ENCODE data around the gene KCNIP3.

The KCNIP3 gene

GRCh38 chr2:95284886-95285541 lies 12.1 kb upstream of the KCNIP3 start:
- TF ChIP-seq CTCF (IDR thresholded peaks at IDR 0.05; ENCODE audit: low read depth, low read length, missing control alignments) = no peak
- DNase-seq (ENCODE audit: low read depth) = no peak
- no peak overlapping the region for H3K4me3 ChIP-seq (ENCODE audit: low read depth, low read length)

GRCh38 chr2:95285542-95285932 lies 11.6 kb upstream of the KCNIP3 start:
- no peak for TF ChIP-seq CTCF (IDR thresholded peaks at IDR 0.05; ENCODE audit: low read depth, low read length, missing control alignments)
- no peak overlapping the region for H3K4me3 ChIP-seq (ENCODE audit: low read depth, low read length)
- DNase-seq (ENCODE audit: low read depth) = no peak

- TF ChIP-seq CTCF (IDR thresholded peaks at IDR 0.05; ENCODE audit: low read depth, low read length, missing control alignments) = no peak
- DNase-seq (ENCODE audit: low read depth) = no peak
Observed at GRCh38 chr2:95287336-95287735, 9.8 kb upstream of the KCNIP3 start.

DNA sequence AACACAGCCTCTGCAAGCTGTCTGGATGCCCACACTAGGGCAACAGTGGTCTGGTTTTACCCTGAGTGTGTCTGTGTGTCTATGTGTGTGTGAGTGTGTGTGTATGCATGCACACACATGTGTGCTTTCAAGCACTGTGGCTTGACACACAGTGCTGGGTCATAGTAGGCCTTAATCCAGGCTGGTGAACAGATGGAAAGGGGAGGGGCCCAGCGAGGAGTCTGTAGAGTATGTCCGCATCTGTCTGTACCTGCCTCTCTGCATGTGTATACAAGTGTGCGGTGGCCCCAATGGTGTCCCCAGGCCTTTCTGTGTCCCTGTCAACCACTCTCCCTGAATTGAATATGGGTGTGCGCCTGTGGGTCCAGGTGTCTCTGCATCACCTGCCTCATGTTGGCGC lies 9.3 kb upstream of the KCNIP3 start:
- no peak for DNase-seq (ENCODE audit: low read depth)
- TF ChIP-seq CTCF (IDR thresholded peaks at IDR 0.05; ENCODE audit: low read depth, low read length, missing control alignments) = no peak
- no peak overlapping the region for H3K4me3 ChIP-seq (ENCODE audit: low read depth, low read length)

More at GRCh38 chr2:95287336-95287735, 9.8 kb upstream of the KCNIP3 start:
- H3K4me3 ChIP-seq (ENCODE audit: low read depth, low read length) = no peak overlapping the region

- no peak for DNase-seq (ENCODE audit: low read depth)
- TF ChIP-seq CTCF (IDR thresholded peaks at IDR 0.05; ENCODE audit: low read depth, low read length, missing control alignments) = no peak
Observed at GRCh38 chr2:95289253-95289652, 7.9 kb upstream of the KCNIP3 start.

DNA sequence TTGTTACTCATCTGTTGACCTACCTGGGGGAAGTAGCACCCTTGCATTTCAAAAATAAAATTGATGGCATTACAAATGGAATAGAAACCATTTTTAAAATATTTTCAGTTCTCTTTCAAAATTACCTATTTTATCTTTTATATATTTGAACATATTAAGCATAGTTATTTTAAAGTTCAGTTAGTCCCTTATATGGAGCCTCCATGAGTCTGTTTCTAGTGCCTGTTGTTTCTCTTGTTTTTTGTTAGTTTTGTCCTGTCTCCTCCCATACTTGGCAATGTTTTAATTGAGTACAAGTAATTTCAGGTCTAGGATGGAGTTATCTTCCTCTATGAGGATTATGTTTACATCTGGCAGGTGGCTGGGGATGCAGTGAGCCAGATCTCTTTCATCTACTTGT lies 5.9 kb upstream of the KCNIP3 start:
- no peak overlapping the region for H3K4me3 ChIP-seq (ENCODE audit: low read depth, low read length)
- no peak for TF ChIP-seq CTCF (IDR thresholded peaks at IDR 0.05; ENCODE audit: low read depth, low read length, missing control alignments)
- DNase-seq (ENCODE audit: low read depth) = no peak

More at GRCh38 chr2:95289253-95289652, 7.9 kb upstream of the KCNIP3 start:
- H3K4me3 ChIP-seq (ENCODE audit: low read depth, low read length) = no peak overlapping the region

GRCh38 chr2:95292623-95293260 lies 4.4 kb upstream of the KCNIP3 start:
- TF ChIP-seq CTCF (IDR thresholded peaks at IDR 0.05; ENCODE audit: low read depth, low read length, missing control alignments) = no peak
- DNase-seq (ENCODE audit: low read depth) = no peak
- no peak overlapping the region for H3K4me3 ChIP-seq (ENCODE audit: low read depth, low read length)
